IMR-90 (cell line): ENCODE data around the gene RIOX2. TPM values are rescaled to one million over a fixed set of nuclear protein-coding genes. Genes with fewer than 3 reads are reported as not detected.

Experiments
- ATAC-seq: fragments of 200-7000 bp; cut with Tn5 transposase; 2 replicates; pipeline ENCODE4 v1.9.1; 2020; ENCODE audit warnings: low read depth, mild to moderate bottlenecking, moderate library complexity
- BruUV-seq: library from RNA; stranded (reverse); fragments of 400-500 nt; replicated peaks from 2 replicates; lab custom pipeline; 2021; lab: Mats Ljungman, UMichigan
- CTCF ChIA-PET: fragments of 300-600 bp; formaldehyde crosslinking; extraction: SDS; loops from one replicate; lab custom pipeline; 2021; ENCODE audit warnings: antibody characterized with exemption; lab: Yijun Ruan, JAX
- POLR2A ChIA-PET: fragments of 300-600 bp; sonication (Branson Sonifier 250); formaldehyde crosslinking; loops from one replicate; lab custom pipeline; 2022; ENCODE audit warnings: antibody characterized with exemption; ENCODE audit not compliant: unreplicated experiment; lab: Charles Lee
- DNase-seq: peaks from one replicate; pipeline ENCODE4 v3.0.0; 2013
- H2AFZ ChIP-seq: replicated peaks from 2 replicates; pipeline ENCODE3; 2013; ENCODE audit warnings: low read length, mild to moderate bottlenecking; ENCODE audit not compliant: poor library complexity
- H2AK5ac ChIP-seq: 2 replicates; pipeline ENCODE4 v1.6.1; 2013; ENCODE audit warnings: low read depth, low read length, inconsistent platforms
- H2AK9ac ChIP-seq: replicated peaks from 2 replicates; pipeline ENCODE3; 2013; ENCODE audit warnings: mild to moderate bottlenecking, low read depth, low read length, moderate library complexity; ENCODE audit not compliant: poor library complexity
- H2BK120ac ChIP-seq: 2 replicates; pipeline ENCODE4 v1.6.1; 2013; ENCODE audit warnings: low read depth, low read length, inconsistent platforms
- H2BK15ac ChIP-seq: 3 replicates; pipeline ENCODE4 v1.6.1; 2013; ENCODE audit warnings: low read depth, low read length, inconsistent platforms
- H2BK20ac ChIP-seq: 2 replicates; pipeline ENCODE4 v1.6.1; 2013; ENCODE audit warnings: low read depth, mild to moderate bottlenecking, inconsistent platforms, low read length, moderate library complexity
- H2BK5ac ChIP-seq: 2 replicates; pipeline ENCODE4 v1.6.1; 2013; ENCODE audit warnings: mild to moderate bottlenecking, low read depth, low read length, inconsistent platforms; ENCODE audit not compliant: poor library complexity, severe bottlenecking
- H3K14ac ChIP-seq: replicated peaks from 2 replicates; pipeline ENCODE4 v1.6.1; 2013; ENCODE audit warnings: low read depth, low read length, inconsistent platforms
- H3K18ac ChIP-seq: 2 replicates; pipeline ENCODE4 v1.6.1; 2013; ENCODE audit warnings: low read depth, low read length, control low read depth
- H3K23ac ChIP-seq: 2 replicates; pipeline ENCODE4 v1.6.1; 2013; ENCODE audit warnings: low read depth, low read length, inconsistent platforms
- H3K27ac ChIP-seq: 2 replicates; pipeline ENCODE4 v1.5.1; 2013; ENCODE audit warnings: mild to moderate bottlenecking, control low read depth, low read length; ENCODE audit not compliant: insufficient read depth
- H3K27me3 ChIP-seq: 2 replicates; pipeline ENCODE4 v1.6.1; 2013; ENCODE audit warnings: low read length; ENCODE audit not compliant: control insufficient read depth, insufficient read depth
- H3K36me3 ChIP-seq: 2 replicates; pipeline ENCODE4 v1.6.1; 2013; ENCODE audit warnings: low read length, mixed read lengths; ENCODE audit not compliant: control insufficient read depth, insufficient read depth
- H3K4ac ChIP-seq: 2 replicates; pipeline ENCODE4 v1.6.1; 2013; ENCODE audit warnings: low read depth, low read length, inconsistent platforms
- H3K4me1 ChIP-seq: 2 replicates; pipeline ENCODE4 v1.6.1; 2013; ENCODE audit warnings: low read length, mixed read lengths; ENCODE audit not compliant: control insufficient read depth, insufficient read depth
- H3K4me2 ChIP-seq: 2 replicates; pipeline ENCODE4 v1.6.1; 2013; ENCODE audit warnings: low read depth, mild to moderate bottlenecking, control low read depth, low read length, moderate library complexity
- H3K4me3 ChIP-seq: 2 replicates; pipeline ENCODE4 v1.5.1; 2013; ENCODE audit warnings: low read depth, mild to moderate bottlenecking, control low read depth, low read length, moderate library complexity; ENCODE audit not compliant: insufficient read depth
- H3K56ac ChIP-seq: 2 replicates; pipeline ENCODE4 v1.6.1; 2013; ENCODE audit warnings: low read length, inconsistent platforms; ENCODE audit not compliant: insufficient read depth; ENCODE audit errors: extremely low read depth
- H3K79me1 ChIP-seq, 2 experiments: 2 replicates each; pipeline ENCODE4 v1.6.1; 2013; ENCODE audit warnings: low read length in 2 of 2, inconsistent platforms in 1 of 2, low read depth in 1 of 2
- H3K9ac ChIP-seq: 2 replicates; pipeline ENCODE4 v1.6.1; 2013; ENCODE audit warnings: low read depth, low read length, control low read depth
- H3K9me1 ChIP-seq: 2 replicates; pipeline ENCODE4 v1.6.1; 2013; ENCODE audit warnings: low read length, inconsistent platforms; ENCODE audit not compliant: insufficient read depth
- H3K9me3 ChIP-seq: 2 replicates; pipeline ENCODE4 v1.6.1; 2013; ENCODE audit warnings: low read length; ENCODE audit not compliant: control insufficient read depth, insufficient read depth
- H4K20me1 ChIP-seq: 2 replicates; pipeline ENCODE4 v1.6.1; 2013; ENCODE audit warnings: low read length, inconsistent platforms; ENCODE audit not compliant: insufficient read depth
- H4K5ac ChIP-seq: 2 replicates; pipeline ENCODE4 v1.6.1; 2013; ENCODE audit warnings: mild to moderate bottlenecking, low read depth, low read length, control low read depth
- H4K8ac ChIP-seq, 2 experiments: 2 replicates each; pipeline ENCODE4 v1.6.1; 2013; ENCODE audit warnings: low read depth in 2 of 2, low read length in 2 of 2, control low read depth in 1 of 2, inconsistent platforms in 1 of 2
- H4K91ac ChIP-seq: 2 replicates; pipeline ENCODE4 v1.6.1; 2013; ENCODE audit warnings: low read depth, low read length, inconsistent platforms; ENCODE audit not compliant: insufficient read depth
- MAFK ChIP-seq: IDR thresholded peaks from 2 replicates; pipeline ENCODE4 v1.6.1; 2012; ENCODE audit warnings: low read depth, low read length, improper control_type of control experiment
- MAZ ChIP-seq: IDR thresholded peaks from 2 replicates; pipeline ENCODE4 v1.6.1; 2012; ENCODE audit warnings: low read depth, mild to moderate bottlenecking, low read length, improper control_type of control experiment, moderate library complexity, borderline replicate concordance
- WGBS, 2 experiments: methylation state at CpG; one replicate each; pipeline versions ENCODE4 v1.1.5 to v1.1.7; 2013; ENCODE audit warnings: missing lambda C conversion rate in 2 of 2; ENCODE audit not compliant: insufficient read length in 1 of 2; ENCODE audit errors: extremely low coverage in 2 of 2; 5-methylcytosine and 5-hydroxymethylcytosine counted together
- dilution Hi-C: fragments of 300-500 bp; cut with HindIII; formaldehyde crosslinking; loops from one replicate; pipeline ENCODE4 v1.14.3; 2018; ENCODE audit warnings: low sequenced_read_pairs; ENCODE audit not compliant: unreplicated experiment
- in situ Hi-C: fragments of 300-500 bp; cut with MboI; formaldehyde crosslinking; loops from 3 replicates; pipeline ENCODE4 v1.14.3; 2019; ENCODE audit warnings: low sequenced_read_pairs, inconsistent platforms, mixed read lengths
- intact Hi-C: fragments of 100-400 bp; cut with micrococcal nuclease; formaldehyde crosslinking; loops from 2 replicates; pipeline ENCODE4 v1.10.0; 2022
- polyA plus RNA-seq, 3 experiments: library from polyadenylated mRNA; depleted of rRNA; stranded (reverse); fragments of >200 nt; gene quantifications; 2 replicates each; pipeline ENCODE4 v1.2.3, GENCODE V29; 2012; ENCODE audit warnings: low replicate concordance in 1 of 3
- total RNA-seq: library from RNA; depleted of rRNA; stranded (reverse); fragments of >200 nt; gene quantifications from 2 replicates; pipeline ENCODE4 v1.2.3, GENCODE V29; 2012; rRNA removed

RIOX2 gene
- total and polyA plus RNA-seq, 2 of the 4 experiments (the other 2 are of a cell fraction), result 17.2 to 26.7 TPM

DNA sequence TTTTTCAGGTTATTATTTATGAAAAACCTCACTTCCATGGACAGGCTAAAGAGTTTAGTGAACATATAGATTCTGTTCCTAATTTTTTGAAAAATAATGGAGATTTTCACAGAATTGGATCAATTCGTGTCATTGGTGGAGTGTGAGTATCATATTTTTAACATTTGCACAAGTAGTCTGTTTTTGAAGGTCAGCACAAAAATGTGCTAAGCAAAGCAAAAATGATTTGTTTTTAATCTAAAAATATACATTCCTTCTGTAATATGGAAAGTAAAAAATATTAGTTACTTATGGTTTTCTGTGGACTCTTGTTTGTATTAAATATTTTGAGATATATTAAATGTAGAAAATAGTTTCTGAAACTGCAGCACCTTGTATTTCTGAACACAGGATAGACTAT lies 79.4 kb downstream of the RIOX2 start:
- Histone ChIP-seq H3K4ac (no peak overlapping the region), H2BK120ac (no peak overlapping the region), H2BK20ac (no peak overlapping the region), H3K9me1 (no peaks in the 10 kb centered on the region), H2BK5ac (no peak overlapping the region), H2AK9ac (no peak overlapping the region), H4K91ac (no peak overlapping the region), H3K18ac (no peak overlapping the region), H3K23ac (no peak overlapping the region), H4K20me1 (no peaks in the 10 kb centered on the region), H3K4me2 (no peak overlapping the region), H3K36me3 (peaks cover 7% of the 10 kb centered on the region), H3K9ac (no peak overlapping the region), H4K5ac (no peak overlapping the region), H3K79me1 (no peaks in the 10 kb centered on the region), H2AFZ (no peak overlapping the region), H4K8ac (no peak overlapping the region), H3K4me1 (no peaks in the 10 kb centered on the region), H3K27me3 (no peaks in the 10 kb centered on the region), H3K56ac (no peak overlapping the region), H2AK5ac (no peak overlapping the region), H3K4me3 (no peak overlapping the region), H3K14ac (no peak overlapping the region), H3K27ac (no peak overlapping the region), H2BK15ac (no peak overlapping the region), H3K9me3 (no peaks in the 10 kb centered on the region)
- dilution Hi-C loops, result no loop called here
- intact Hi-C loops, result no loop called here
- POLR2A ChIA-PET, result no interaction called here
- DNase-seq, result no peak
- TF ChIP-seq MAZ (no peak), MAFK (peak; percentile 41)
- CTCF ChIA-PET, result no interaction called here
- no peak for ATAC-seq
- in situ Hi-C loops, result no loop called here
- WGBS, 2 experiments, result no CpG with 5 or more reads among the region's 1 CpG
- no TSS peak for BruUV-seq

Other genes with a start within 250 kb of the RIOX2 start
- 3.4 and 11.7 TPM in 2 replicates for gene ARL6, start 207.7 kb downstream of the RIOX2 start, total RNA-seq
- gene ARL6, start 207.7 kb downstream of the RIOX2 start, polyA plus RNA-seq (2012; rRNA removed), result 2.1 and 3.1 TPM in 2 replicates
- 23.9 and 26.2 TPM in 2 replicates for gene CRYBG3, start 150.4 kb downstream of the RIOX2 start, total RNA-seq
- 4.2 and 4.9 TPM in 2 replicates for gene CRYBG3, start 150.4 kb downstream of the RIOX2 start, polyA plus RNA-seq (2012; rRNA removed)
- gene GABRR3, start 62.9 kb upstream of the RIOX2 start, total RNA-seq, result not detected in 2 replicates
- gene GABRR3, start 62.9 kb upstream of the RIOX2 start, polyA plus RNA-seq (2012; rRNA removed), result not detected in 2 replicates
- gene OR5AC2, start 114.7 kb upstream of the RIOX2 start, total RNA-seq, result not detected in 2 replicates
- gene OR5AC2, start 114.7 kb upstream of the RIOX2 start, polyA plus RNA-seq (2012; rRNA removed), result not detected in 2 replicates
- gene OR5H1, start 158.3 kb upstream of the RIOX2 start, total RNA-seq, result not detected in 2 replicates
- not detected in 2 replicates for gene OR5H1, start 158.3 kb upstream of the RIOX2 start, polyA plus RNA-seq (2012; rRNA removed)
- gene OR5H14, start 175.0 kb upstream of the RIOX2 start, total RNA-seq, result not detected in 2 replicates
- gene OR5H14, start 175.0 kb upstream of the RIOX2 start, polyA plus RNA-seq (2012; rRNA removed), result not detected in 2 replicates
- not detected in 2 replicates for gene OR5H15, start 194.3 kb upstream of the RIOX2 start, total RNA-seq
- not detected in 2 replicates for gene OR5H15, start 194.3 kb upstream of the RIOX2 start, polyA plus RNA-seq (2012; rRNA removed)